GM18508 (cell line): ENCODE measurements around the gene GORAB.

ENCODE experiments used
- ATAC-seq: cut with Tn5 transposase; IDR thresholded peaks from one replicate; pipeline ENCODE4 v1.9.1; 2021; ENCODE audit warnings: moderate number of reproducible peaks; ENCODE audit not compliant: insufficient read depth, unreplicated experiment

The GORAB gene

DNA sequence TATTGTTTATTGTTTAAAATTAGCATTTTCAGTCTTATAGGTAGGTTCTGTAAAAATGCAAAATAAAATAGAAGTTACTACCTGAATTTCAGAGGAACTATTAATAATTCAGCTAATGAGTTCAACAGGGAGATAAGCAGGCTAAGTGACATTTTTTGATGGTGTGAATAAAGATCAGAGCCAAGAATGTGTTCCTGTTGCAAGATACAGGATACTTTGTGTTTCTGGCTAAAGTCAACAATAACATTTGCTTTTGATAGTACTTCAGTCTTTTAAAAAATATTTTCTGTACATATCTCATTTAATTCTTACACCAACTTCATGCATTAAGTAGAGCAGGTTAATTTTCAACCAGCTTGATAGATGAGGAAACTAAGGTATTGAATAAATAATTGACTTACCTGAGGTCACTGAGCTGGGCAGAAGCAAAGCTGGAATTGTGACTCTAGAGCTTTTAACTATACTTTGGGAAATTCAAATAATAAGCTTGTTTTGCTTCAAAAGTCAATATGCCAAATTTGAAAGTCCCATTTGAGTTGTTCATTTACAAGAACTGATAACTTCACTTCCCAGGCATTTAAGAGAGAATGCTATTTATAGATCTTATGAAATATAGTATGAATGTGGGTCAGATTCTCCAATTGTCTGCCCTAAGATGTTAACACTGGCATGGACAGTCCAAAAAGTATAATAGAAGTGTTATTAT, 6.0 kb downstream of the GORAB start:
- ATAC-seq, result no peak

DNA sequence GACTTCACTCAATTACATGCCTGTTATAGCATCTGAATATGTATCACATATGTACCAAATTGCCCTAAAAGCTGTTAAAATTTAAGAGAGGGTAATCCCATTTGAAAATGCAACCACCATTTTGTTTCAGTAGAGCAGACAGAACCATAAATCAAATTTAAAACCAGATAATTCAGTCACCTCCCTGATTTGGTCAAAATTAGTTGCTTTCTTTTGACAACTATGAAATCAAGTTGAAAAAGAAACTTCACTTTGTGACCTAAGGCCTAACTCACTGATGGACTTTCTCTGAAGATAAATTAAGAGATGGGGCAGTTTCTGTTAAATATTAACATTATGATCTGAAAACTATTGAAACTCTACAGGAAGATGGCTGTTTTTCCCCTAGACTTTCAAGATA, 6.7 kb downstream of the GORAB start:
- ATAC-seq, result no peak

DNA sequence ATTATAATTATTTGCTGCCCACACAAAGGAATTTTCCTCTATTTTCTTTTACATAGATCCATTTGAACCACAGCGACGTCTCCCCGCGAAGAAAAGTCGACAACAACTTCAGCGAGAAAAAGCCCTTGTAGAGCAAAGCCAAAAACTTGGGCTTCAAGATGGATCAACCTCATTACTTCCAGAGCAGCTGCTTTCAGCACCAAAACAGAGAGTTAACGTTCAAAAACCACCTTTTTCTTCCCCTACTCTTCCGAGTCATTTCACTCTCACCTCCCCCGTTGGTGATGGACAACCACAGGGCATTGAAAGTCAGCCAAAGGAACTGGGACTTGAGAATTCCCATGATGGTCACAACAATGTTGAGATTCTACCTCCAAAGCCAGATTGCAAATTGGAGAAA, 7.2 kb downstream of the GORAB start:
- ATAC-seq, result no peak

DNA sequence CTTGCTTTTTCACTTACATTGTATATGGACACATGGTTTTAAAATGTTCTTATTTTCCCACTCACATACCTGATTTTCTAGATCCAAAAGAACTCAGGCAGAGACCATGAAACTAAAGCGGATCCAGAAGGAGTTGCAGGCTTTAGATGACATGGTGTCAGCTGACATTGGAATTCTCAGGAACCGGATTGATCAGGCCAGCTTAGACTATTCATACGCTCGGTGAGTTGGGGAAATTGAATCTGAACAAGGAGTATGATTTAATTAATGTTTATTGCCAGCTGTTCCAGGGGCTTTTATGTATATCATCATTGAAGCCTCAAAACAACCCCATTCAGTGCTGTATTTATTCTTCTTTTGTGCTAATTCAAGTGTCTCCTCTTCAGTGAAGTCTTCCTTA, 12.7 kb downstream of the GORAB start:
- no peak for ATAC-seq

DNA sequence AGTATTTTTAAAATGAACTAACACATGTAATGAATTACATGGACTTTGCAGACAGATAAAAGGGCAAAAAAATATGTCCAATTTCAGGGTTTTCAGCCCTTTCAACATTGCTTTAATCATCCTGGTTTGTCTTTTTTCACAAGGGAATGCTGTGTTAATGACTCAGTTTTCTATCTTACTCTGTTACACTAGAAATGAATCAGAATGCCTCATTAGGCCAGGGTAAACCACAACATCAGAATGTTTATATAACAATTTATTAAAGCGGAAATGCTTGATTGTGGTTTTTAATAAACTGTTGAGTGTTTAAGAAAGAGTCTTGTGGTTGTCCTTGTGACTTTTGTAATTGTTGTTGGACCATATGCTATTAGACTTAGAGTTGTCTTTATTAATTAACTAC, 13.5 kb downstream of the GORAB start:
- ATAC-seq, result no peak

DNA sequence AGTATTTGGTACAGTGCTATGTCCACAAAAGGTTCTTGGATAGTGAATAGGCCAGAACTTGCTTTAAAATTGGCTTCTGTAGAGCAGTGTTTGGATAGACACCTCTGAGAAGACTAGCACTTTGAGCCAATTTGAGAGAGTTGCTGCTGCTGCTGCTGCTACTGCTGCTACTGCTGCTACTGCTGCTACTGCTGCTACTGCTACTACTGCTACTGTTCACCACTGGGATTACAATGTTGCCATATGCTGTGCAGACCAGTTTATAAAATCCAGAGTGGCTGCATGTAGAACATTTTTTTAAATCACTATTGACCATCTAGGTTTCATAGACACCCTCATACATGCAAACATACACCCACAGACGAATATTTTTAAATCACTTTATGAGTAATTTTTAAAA, 15.3 kb downstream of the GORAB start:
- no peak for ATAC-seq

DNA sequence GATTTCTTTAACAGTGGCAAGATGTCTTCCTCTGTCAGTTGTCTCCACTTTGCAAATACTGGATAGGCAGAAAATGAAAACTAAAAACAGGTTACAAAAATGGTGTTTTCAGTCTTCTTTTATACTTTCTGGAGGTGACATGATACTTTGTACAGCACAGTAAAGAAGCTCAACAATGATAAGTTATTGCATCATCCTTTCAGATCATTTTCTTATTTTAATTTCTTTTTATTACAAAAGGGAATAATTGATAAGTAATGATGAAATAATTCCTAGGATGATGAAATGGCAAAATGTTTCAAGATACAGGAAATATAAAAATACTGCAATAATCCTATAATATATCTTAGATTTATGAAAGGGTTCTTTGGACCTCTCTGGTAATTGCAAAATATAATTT, 16.5 kb downstream of the GORAB start:
- no peak for ATAC-seq

DNA sequence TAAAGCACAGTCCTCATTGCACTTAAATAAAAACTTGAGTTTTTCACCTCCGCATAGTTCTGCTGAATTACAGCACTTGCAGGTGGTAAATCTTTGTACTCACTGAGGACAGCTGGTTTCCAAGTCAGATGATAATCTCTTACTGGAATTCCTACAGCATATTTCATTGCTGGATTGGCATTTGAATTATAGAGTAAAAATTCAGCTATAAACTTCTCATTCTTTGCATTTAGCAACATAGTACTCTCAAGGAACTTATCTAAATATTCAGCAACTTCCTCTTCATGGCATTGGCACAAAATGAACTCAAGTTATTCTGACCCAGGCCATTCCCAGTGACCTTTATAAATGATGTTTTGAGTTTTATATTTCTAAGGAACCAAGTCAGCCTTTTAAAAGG, 23.4 kb downstream of the GORAB start:
- no peak for ATAC-seq

DNA sequence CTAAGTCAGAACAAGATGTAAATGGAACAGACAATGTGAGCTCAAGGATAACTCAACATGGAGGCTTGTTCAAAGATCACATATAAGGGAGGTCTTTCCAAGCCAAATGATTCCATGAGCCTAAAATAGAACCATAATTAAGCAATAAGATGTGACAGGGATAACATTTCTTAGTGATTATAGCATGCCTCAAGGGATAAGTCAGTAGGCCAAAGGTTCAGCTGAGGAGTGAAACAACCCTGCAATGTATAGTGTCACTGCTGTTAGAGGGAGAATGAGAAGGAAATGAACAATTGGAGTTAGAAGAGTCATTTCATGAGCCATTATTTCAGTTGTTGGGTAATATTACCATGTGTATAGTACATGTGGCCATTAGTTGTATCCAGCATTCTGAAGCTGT, 25.0 kb downstream of the GORAB start:
- no peak for ATAC-seq

DNA sequence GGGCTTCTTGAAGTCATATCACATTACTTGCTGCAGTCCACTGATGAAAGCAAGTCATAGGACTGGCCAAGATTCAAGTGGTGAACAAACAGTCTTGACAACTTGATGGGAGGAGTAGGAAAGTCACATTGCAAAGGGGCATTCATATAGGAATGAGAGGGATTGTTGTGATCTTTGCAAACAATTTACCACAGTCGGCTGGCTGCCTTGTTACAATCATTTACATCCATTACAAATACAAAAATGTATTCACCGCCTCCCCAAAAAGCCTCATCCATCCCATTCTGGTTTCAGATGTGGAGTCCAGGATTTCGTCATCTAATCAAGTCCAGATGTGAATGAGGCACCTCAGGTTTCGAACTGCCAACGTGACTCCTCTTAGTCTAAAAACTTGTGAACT, 26.8 kb downstream of the GORAB start:
- no peak for ATAC-seq

DNA sequence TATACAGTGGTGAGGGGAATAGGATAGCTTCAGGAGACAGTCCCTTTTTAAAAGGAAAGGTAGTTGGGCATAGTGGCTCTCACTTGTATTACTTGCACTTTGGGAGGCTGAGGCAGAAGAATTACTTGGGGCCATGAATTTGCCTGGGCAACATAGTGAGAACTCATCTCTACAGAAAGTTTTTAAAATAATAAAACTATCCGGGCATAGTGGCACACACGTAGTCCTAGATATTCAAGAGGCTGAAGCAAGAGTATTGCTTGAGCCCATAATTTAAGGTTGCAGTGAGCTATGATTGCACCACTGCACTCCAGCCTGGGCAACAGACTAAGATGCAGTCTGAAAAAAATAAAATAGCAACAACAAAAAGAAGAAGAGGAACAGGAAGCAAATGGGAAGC, 27.2 kb downstream of the GORAB start:
- ATAC-seq, result no peak

DNA sequence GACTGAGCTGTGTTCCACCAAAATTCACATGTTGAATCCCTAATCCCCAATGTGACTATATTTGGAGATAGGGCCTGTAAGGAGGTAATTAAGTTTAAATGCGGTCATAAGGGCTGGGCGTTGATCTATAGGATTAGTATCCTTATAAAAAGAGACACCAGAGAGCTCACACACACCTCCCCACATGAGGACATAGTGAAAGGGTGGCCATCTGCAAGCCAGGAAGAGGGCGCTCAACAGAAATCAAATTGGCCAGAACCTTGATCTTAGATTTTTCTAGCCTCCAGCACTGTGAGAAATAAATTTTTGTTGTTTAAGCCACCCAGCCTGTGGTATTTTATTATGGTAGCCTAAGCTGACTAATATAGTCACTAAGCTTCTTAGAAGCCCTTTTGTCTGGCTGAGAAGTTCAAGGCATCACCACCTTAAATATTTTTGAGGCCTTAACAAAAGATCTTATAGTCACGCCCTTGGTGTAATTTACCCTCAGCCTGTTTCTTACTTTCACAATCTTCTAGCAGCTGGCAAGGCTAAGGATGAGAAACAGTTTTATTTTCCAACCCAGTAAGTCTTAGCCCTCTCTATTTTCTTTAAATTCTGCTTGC, 28.8 kb downstream of the GORAB start:
- no peak for ATAC-seq

DNA sequence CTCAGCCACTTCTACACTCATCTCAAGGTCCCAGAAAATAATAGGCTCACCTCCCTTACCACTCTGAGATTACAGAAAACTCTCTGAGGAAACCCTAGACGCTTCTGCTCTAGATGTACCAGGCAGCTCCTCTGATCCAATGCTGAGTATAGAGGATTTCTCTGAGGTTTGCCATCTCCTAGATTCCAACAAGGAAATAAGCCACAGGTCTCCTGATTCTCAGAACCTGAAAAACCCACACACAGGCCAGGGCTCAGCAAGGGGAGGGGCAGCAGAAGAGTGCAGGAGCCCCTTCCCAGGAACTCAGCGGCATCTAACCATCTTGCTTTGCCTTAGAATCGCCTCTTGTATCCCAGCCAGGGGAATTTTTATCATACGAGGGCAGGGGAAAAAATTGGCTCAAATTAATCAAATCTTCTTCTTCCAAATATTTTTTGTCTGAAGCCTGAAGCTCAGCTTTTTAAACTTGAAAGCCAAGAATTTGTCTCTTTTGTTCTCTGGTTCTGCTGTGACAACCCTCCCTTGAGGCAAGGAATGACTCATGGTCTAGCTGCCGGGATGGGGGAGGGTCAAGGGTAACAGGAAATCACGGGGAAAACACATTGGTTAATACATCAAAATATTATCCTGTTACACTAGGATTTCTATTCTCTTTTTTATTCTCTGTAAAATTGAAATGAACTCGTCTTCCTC, 30.8 kb downstream of the GORAB start:
- ATAC-seq, result peak; percentile 62

DNA sequence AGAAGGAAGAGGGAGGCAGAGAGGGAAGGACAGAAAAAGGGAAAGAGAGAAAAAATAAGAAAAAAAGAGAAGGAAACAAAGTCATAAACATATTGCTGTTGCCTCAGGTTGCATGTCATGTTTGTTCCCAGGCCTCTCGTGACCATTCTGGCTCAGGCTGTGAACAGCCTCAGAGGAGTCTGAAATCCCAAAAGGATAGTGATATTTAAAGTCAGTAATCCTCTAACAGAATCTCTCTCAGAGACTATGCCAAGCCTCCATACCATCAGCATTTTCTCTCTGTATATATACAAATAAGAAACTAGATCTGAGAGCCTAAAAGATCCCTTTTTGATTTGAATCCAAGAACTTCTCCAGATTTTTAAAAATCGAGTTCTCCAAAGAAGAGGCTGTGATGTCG, 35.2 kb downstream of the GORAB start:
- no peak for ATAC-seq

DNA sequence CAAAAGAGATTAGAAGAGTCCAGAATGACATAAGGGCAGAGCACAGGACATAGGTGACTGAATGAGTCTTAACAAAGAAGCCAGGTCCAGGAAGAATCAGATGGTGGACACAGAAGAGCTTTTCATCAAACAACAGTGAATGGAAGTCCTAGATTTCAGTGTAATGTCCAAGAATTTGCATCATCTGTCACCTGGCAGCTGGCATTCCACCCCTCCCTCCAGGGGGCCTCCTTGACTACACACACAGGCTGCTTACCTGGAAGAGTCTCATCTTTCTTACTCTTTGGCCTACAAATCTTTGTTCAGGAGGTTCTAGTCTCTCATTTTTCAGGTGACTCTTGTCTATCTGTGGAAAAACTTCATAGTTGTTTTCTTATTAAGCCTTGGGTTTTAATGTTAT, 36.2 kb downstream of the GORAB start:
- ATAC-seq, result no peak

DNA sequence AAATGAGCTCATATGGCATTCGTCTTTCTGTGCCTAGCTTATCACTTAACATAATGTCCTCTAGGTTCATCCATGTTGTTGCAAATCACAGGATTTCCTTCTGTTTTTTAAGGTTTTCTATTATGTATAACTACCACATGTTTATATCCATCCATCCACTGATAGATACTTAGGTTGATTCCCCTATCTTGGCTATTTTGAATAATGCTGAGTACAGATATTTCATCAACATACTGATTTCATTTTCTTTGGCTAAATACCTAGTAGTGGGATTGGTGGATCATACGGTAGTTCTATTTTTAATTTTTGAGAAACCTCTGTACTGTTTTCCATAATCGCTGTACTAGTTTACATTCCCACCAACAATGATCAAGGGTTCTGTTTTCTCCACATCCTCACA, 45.0 kb downstream of the GORAB start:
- no peak for ATAC-seq

DNA sequence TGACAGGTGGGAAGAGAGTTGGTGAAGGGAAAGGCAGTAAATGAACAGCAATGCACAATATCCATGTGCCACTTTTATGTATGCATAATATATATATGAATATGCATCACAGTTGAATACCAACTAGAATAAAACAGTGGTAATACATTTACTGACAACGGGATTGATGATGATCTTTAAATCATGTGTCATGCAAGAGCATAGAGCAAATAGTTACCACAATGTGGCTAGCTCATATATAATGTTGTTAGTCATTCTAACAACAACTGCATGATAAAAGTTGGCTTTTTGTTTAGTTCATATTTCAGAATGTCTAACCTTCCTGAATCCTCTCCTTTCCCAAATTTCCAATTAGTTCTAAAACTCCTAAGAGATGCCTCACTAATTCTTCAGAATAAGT, 46.4 kb downstream of the GORAB start:
- ATAC-seq, result no peak

DNA sequence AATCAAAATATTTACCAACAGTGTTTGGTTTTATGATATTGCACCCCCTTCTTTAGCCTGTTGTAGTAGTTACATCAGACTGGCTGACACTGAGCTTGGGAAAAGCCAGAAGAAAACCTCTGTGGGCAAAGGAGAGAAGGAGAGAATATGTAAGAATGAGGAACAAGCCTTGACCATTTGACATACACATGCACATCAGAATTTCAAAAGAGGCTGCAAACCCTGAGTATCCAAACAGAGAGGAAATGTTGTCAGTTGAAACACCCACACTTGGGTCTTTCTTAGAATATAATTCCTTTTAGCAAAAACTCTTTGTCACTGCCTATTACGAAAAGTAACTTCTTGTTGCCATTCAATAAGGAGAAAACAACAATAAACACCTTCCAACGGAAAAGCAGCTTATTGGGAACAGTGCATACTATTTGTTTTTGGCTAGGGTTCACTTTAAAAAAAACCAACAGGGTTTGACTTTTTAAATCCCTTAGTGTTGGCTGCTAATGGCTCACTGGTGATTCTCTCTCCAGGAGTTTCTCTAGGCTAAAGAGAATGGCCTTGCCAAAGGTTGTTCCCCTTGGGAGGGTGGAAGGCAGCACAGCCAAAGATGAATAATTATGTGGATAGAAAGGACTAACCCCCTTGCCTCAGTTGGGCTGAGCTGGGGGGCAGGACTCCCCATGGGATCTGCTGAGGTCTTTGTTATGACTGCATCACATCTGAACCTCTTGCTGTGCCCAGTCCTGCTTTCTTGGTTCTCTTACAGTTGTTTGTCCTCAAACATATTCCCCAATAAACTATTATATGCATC, 48.9 kb downstream of the GORAB start:
- no peak for ATAC-seq

DNA sequence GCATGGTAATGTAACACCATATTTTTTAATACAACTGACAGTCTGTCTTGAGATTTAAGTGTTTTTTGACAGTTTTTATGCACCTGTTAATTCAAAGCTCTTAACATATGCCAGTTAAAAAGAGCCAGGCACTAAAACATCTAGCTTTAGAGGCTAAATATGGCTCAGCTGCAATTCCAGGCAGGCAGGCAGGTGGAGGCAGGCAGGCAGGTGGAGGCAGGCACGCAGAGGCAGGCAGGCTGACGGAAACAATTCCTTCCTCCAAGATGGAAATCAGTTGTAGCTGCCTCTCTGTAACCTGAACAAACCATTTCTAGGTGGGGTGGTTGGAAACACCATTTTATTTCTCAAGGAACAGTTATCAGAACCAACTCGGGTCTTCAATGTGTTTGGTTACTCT, 51.2 kb downstream of the GORAB start:
- no peak for ATAC-seq

DNA sequence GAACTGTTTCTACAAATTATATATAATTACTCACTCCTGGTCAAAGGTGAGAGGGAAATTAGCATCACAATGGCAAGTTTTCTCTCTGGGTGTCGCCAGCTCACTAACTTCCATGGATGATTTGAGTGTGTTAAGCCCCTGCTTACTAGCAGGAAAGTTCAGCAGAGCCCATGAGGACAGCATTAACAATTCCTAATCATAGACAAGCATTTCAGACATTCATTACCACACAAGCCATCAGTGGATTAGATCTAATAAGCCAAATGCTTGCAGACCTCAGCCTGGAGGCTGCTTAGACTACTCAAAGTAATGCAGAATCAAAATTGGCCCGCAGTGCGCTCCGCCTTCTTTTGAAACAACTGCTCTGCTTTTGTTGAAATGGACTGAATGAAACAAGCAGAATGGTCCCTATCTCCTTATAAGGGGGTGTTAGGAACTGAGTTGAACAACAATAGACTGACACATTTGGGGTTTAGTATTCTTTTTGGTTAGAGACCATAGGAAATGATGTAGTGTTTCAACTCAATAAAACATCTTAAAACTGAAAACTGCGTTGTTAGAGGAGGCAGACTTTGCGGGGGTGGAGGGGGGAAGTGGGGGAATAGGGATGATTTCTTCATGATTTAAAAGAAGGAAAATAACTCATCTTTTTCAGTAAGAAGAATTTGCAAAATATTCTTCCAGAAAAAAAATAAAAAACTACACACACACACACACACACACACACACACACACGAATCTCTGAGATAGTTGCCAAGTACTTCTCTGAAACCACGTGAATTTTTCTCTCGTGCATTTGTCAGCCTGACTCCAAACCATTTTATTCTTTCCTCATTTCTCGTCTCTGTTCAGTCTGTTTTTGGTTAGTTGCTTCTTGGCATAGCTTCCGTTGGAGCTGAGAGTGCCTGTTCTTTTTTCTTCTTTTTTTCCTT, 54.6 kb downstream of the GORAB start:
- no peak for ATAC-seq
